SK-N-SH treated with all-trans-retinoic acid at 6 μM for 48 hours (cell line): ENCODE results near the gene SFXN1.

Experiments used
- ATAC-seq: fragments of 200-7000 bp; cut with Tn5 transposase; 3 replicates; pipeline ENCODE4 v1.9.1; 2020; ENCODE audit warnings: mild to moderate bottlenecking, moderate library complexity
- CREB5 ChIP-seq: fragments of 250-450 bp; sonication (Bioruptor Pico); IDR thresholded peaks from 2 replicates; pipeline ENCODE4 v1.5.1; 2020; ENCODE audit warnings: low read depth, mild to moderate bottlenecking, moderate library complexity
- CSDC2 ChIP-seq: fragments of 250-450 bp; sonication (Bioruptor Pico); IDR thresholded peaks from 2 replicates; pipeline ENCODE4 v1.5.0; 2020; ENCODE audit warnings: mild to moderate bottlenecking, moderate library complexity
- CSRNP3 ChIP-seq: fragments of 250-450 bp; sonication (Bioruptor Pico); IDR thresholded peaks from 2 replicates; pipeline ENCODE4 v1.5.1; 2021; ENCODE audit warnings: mild to moderate bottlenecking, moderate library complexity
- ESRRG ChIP-seq: fragments of 250-450 bp; sonication (Bioruptor Pico); IDR thresholded peaks from 2 replicates; pipeline ENCODE4 v1.6.1; 2021; ENCODE audit warnings: mild to moderate bottlenecking
- GLIS3 ChIP-seq: fragments of 250-450 bp; sonication (Bioruptor Pico); IDR thresholded peaks from 2 replicates; pipeline ENCODE4 v1.5.0; 2020; ENCODE audit warnings: mild to moderate bottlenecking, moderate library complexity
- PPARA ChIP-seq: fragments of 250-450 bp; sonication (Bioruptor Pico); IDR thresholded peaks from 2 replicates; pipeline ENCODE4 v1.5.0; 2020; ENCODE audit warnings: mild to moderate bottlenecking, borderline replicate concordance
- RARB ChIP-seq: fragments of 250-450 bp; sonication (Bioruptor Pico); IDR thresholded peaks from 2 replicates; pipeline ENCODE4 v1.8.0; 2021; ENCODE audit warnings: mild to moderate bottlenecking, moderate library complexity
- SNAI2 ChIP-seq: fragments of 250-450 bp; sonication (Bioruptor Pico); IDR thresholded peaks from 2 replicates; pipeline ENCODE4 v1.5.0; 2020; ENCODE audit warnings: mild to moderate bottlenecking, moderate library complexity
- TCF4 ChIP-seq: fragments of 250-450 bp; sonication (Bioruptor Pico); IDR thresholded peaks from 2 replicates; pipeline ENCODE4 v1.8.0; 2021; ENCODE audit warnings: mild to moderate bottlenecking, moderate library complexity, borderline replicate concordance
- ZC3H10 ChIP-seq: fragments of 250-450 bp; sonication (Bioruptor Pico); IDR thresholded peaks from 2 replicates; pipeline ENCODE4 v1.5.1; 2021; ENCODE audit warnings: mild to moderate bottlenecking, moderate library complexity
- ZNF8 ChIP-seq: fragments of 450-650 bp; formaldehyde crosslinking; IDR thresholded peaks from 2 replicates; pipeline ENCODE4 v1.5.0; 2020; ENCODE audit warnings: mild to moderate bottlenecking, moderate library complexity
- TF ChIP-seq, protein P1 (sequence below): fragments of 250-450 bp; sonication (Bioruptor Pico); IDR thresholded peaks from 2 replicates; pipeline ENCODE4 v1.5.0; 2020; ENCODE audit warnings: mild to moderate bottlenecking, moderate library complexity
- TF ChIP-seq, protein P2 (sequence below): fragments of 250-450 bp; sonication (Bioruptor Pico); IDR thresholded peaks from 2 replicates; pipeline ENCODE4 v1.8.0; 2021; ENCODE audit warnings: low read depth, mild to moderate bottlenecking, moderate library complexity, borderline replicate concordance

SFXN1 gene

GRCh38 chr5:175508896-175509295 lies 30.5 kb downstream of the SFXN1 start:
- ATAC-seq = no peak
- TF ChIP-seq ZNF8 (CRISPR knock-in tag) (no peak), GLIS3 (no peak), RARB (CRISPR knock-in tag) (no peak)
- TF ChIP-seq, all 23 proteins: peak for 0

DNA sequence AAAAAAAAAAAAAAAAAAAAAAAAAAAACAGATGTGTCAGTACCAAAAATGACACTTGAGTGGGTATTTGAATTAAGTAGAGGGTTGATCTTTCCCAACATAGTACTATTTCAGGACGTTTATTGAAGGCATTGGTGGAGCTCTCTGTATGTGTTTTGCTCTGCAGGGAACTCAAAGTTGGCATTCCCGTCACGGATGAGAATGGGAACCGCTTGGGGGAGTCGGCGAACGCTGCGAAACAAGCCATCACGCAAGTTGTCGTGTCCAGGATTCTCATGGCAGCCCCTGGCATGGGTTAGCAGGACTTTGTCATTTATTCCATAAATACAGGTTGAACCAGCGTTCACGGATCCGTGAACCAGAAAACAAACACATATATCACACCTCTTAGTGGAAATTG lies 34.9 kb downstream of the SFXN1 start:
- no peak for TF ChIP-seq ESRRG (CRISPR knock-in tag)
- TF ChIP-seq CSRNP3 = no peak
- TF ChIP-seq PPARA (CRISPR knock-in tag) = no peak
- TF ChIP-seq SNAI2 (CRISPR knock-in tag) = no peak
- ATAC-seq = no peak

DNA sequence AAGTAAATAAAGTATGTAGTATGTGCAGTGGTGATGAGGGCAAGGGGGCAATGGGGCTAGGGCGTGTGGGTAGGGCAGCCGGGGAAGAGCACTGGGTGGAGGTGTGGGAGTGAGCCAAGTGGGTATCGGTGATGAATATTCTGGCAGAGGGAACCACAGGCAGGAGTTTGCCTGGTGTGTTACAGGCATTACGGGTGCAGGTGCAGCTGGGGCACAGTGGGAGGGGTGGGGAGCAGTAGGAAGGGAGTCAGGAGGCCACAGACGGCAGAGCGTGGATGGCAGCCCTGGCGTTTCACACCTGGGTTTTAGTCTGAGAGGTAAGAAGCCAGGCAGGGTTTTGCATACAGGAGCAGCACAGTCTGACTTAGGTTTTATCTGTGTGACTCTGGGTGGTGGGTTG lies 35.4 kb downstream of the SFXN1 start:
- TF ChIP-seq CSDC2 (no peak), TCF4 (CRISPR knock-in tag) (no peak)
- TF ChIP-seq, protein P1, sequence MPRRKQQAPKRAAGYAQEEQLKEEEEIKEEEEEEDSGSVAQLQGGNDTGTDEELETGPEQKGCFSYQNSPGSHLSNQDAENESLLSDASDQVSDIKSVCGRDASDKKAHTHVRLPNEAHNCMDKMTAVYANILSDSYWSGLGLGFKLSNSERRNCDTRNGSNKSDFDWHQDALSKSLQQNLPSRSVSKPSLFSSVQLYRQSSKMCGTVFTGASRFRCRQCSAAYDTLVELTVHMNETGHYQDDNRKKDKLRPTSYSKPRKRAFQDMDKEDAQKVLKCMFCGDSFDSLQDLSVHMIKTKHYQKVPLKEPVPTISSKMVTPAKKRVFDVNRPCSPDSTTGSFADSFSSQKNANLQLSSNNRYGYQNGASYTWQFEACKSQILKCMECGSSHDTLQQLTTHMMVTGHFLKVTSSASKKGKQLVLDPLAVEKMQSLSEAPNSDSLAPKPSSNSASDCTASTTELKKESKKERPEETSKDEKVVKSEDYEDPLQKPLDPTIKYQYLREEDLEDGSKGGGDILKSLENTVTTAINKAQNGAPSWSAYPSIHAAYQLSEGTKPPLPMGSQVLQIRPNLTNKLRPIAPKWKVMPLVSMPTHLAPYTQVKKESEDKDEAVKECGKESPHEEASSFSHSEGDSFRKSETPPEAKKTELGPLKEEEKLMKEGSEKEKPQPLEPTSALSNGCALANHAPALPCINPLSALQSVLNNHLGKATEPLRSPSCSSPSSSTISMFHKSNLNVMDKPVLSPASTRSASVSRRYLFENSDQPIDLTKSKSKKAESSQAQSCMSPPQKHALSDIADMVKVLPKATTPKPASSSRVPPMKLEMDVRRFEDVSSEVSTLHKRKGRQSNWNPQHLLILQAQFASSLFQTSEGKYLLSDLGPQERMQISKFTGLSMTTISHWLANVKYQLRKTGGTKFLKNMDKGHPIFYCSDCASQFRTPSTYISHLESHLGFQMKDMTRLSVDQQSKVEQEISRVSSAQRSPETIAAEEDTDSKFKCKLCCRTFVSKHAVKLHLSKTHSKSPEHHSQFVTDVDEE (CRISPR knock-in tag) = no peak
- no peak for ATAC-seq

DNA sequence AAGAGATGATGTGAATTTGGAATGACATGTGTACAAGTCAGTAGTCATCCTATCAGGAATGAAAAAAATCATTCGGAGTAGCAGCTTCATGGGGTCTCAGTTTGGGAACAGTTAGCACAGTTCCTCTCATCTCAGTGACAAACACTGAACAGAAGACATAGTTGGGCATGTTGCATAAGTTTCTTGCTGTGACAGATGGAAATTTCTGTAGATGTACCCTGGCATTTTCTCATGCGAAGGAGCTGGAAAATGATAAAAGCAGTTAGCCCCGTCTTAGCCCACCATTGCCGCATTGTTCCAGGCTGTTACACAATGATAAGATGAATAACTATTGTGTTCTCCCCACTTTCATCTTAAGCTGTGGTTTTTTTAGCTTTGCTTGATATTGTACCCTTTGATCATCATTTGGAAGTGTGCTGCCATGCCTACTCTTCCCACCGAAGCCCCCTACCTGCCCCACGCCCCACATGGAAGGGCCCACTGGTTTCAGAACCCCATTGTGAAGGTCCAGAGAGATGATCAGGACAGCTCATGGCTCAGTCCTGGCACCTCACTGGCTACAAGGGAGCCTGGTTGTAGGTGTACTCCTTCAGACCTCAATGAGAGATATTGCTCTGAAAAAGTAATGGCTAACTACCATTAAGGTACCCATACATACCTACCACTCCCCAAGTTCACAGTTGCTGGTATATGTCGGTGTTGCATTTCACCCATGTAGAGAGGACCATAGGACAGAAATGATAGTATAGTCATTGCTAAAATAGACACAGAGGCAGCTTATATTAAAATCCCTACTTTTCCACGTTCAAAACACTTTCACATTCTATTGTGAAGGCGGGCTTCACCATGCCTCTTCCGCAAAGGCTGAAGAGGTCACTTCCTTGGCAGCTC lies 38.8 kb downstream of the SFXN1 start:
- no peak for TF ChIP-seq RARB (CRISPR knock-in tag)
- no peak for TF ChIP-seq CREB5
- no peak for TF ChIP-seq GLIS3
- TF ChIP-seq PPARA (CRISPR knock-in tag) = no peak
- TF ChIP-seq ZC3H10 = no peak
- TF ChIP-seq, protein P1 (CRISPR knock-in tag) = no peak
- TF ChIP-seq, protein P2, sequence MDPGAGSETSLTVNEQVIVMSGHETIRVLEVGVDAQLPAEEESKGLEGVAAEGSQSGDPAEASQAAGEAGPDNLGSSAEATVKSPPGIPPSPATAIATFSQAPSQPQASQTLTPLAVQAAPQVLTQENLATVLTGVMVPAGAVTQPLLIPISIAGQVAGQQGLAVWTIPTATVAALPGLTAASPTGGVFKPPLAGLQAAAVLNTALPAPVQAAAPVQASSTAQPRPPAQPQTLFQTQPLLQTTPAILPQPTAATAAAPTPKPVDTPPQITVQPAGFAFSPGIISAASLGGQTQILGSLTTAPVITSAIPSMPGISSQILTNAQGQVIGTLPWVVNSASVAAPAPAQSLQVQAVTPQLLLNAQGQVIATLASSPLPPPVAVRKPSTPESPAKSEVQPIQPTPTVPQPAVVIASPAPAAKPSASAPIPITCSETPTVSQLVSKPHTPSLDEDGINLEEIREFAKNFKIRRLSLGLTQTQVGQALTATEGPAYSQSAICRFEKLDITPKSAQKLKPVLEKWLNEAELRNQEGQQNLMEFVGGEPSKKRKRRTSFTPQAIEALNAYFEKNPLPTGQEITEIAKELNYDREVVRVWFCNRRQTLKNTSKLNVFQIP = no peak
- no peak for TF ChIP-seq ESRRG (CRISPR knock-in tag)
- ATAC-seq = no peak

- ATAC-seq = no peak; the same call in 1 of the 3 replicates
- no peak for TF ChIP-seq ESRRG (CRISPR knock-in tag)
- TF ChIP-seq, all 23 proteins: peak for 0
Observed at GRCh38 chr5:175517824-175518450, 39.6 kb downstream of the SFXN1 start.
